ENCODE data around the gene SMARCD3. TPM values are rescaled to one million over a fixed set of nuclear protein-coding genes. Genes with fewer than 3 reads are reported as not detected.

SMARCD3 gene
- total RNA-seq, 2 experiments from 2014 or later: 11.8 to 14.8 TPM

DNA sequence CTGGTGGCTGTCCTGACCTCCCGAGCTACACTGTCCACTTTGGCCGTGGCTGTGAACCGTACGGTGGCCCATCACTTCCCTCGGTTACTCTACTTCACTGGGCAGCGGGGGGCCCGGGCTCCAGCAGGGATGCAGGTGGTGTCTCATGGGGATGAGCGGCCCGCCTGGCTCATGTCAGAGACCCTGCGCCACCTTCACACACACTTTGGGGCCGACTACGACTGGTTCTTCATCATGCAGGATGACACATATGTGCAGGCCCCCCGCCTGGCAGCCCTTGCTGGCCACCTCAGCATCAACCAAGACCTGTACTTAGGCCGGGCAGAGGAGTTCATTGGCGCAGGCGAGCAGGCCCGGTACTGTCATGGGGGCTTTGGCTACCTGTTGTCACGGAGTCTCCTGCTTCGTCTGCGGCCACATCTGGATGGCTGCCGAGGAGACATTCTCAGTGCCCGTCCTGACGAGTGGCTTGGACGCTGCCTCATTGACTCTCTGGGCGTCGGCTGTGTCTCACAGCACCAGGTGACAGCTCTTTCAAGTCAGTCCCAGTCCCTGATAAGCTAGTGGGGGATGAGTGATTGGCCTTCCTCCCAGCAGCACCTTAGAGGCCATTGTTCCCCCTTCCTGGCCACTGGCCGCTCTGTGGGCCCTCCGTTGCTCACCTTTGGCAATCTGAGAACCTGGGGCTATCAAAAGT is 13.3 kb downstream of the SMARCD3 start:
- POLR2A ChIA-PET: interaction anchor here (3.6 kb wide), 1 partner anchor 8 kb away, joined by 18 read pairs; no protein-coding TSS in a partner anchor
- H3K36me3 ChIP-seq (ENCODE audit: insufficient read depth, low read length): peaks cover 44% of the 10 kb centered on the region
- peaks cover 39% of the 10 kb centered on the region for H3K4me1 ChIP-seq (ENCODE audit: insufficient read depth, low read length)
- Mint-ChIP-seq H3K27ac (no peak overlapping the region), H3K4me1 (ENCODE audit: low read depth) (peaks cover 44% of the 10 kb centered on the region), H3K4me3 (peak overlapping the region; percentile 99), H3K9me3 (no peaks in the 10 kb centered on the region), H3K36me3 (ENCODE audit: low read depth) (peaks cover 47% of the 10 kb centered on the region), H3K27me3 (no peaks in the 10 kb centered on the region)
- no peak overlapping the region for H3K27ac ChIP-seq (ENCODE audit: low read depth in 1 of 2, low read length in 2 of 2)
- CTCF ChIA-PET: interaction anchor here (2.3 kb wide), 1 partner anchor 9 kb away, joined by 9 read pairs; no protein-coding TSS in a partner anchor
- intact Hi-C loops (cut with DNase I, micrococcal nuclease): no loop called here
- no peak overlapping the region for H3K4me3 ChIP-seq (ENCODE audit: low read length)
- DNase-seq (no peak), ATAC-seq (ENCODE audit: poor library complexity) (no peak)
- no peaks in the 10 kb centered on the region for H3K27me3 ChIP-seq (ENCODE audit: control insufficient read depth in 1 of 2, insufficient read depth in 2 of 2, low read length in 2 of 2)
- H3K9me3 ChIP-seq (ENCODE audit: control insufficient read depth in 1 of 2, insufficient read depth in 1 of 2, low read length in 2 of 2): no peaks in the 10 kb centered on the region
- TF ChIP-seq, protein P1, sequence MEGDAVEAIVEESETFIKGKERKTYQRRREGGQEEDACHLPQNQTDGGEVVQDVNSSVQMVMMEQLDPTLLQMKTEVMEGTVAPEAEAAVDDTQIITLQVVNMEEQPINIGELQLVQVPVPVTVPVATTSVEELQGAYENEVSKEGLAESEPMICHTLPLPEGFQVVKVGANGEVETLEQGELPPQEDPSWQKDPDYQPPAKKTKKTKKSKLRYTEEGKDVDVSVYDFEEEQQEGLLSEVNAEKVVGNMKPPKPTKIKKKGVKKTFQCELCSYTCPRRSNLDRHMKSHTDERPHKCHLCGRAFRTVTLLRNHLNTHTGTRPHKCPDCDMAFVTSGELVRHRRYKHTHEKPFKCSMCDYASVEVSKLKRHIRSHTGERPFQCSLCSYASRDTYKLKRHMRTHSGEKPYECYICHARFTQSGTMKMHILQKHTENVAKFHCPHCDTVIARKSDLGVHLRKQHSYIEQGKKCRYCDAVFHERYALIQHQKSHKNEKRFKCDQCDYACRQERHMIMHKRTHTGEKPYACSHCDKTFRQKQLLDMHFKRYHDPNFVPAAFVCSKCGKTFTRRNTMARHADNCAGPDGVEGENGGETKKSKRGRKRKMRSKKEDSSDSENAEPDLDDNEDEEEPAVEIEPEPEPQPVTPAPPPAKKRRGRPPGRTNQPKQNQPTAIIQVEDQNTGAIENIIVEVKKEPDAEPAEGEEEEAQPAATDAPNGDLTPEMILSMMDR (IDR thresholded peaks at IDR 0.05): no peak

DNA sequence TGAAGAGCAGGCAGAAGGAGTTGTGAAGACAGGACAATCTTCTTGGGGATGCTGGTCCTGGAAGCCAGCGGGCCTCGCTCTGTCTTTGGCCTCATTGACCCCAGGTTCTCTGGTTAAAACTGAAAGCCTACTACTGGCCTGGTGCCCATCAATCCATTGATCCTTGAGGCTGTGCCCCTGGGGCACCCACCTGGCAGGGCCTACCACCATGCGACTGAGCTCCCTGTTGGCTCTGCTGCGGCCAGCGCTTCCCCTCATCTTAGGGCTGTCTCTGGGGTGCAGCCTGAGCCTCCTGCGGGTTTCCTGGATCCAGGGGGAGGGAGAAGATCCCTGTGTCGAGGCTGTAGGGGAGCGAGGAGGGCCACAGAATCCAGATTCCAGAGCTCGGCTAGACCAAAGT is 14.7 kb downstream of the SMARCD3 start:
- peaks cover 43% of the 10 kb centered on the region for H3K36me3 Mint-ChIP-seq (ENCODE audit: low read depth)
- H3K4me3 Mint-ChIP-seq: peak overlapping the region; percentile 99
- intact Hi-C loops (cut with DNase I, micrococcal nuclease): loop anchor here (2.0 kb wide), 2 partner anchors 175 to 1609 kb away; partner anchors contain the start of gene SLC4A2 (in 1 of the 2)
- DNase-seq (no peak), ATAC-seq (ENCODE audit: poor library complexity) (no peak)
- Histone ChIP-seq H3K4me1 (ENCODE audit: insufficient read depth, low read length) (peaks cover 39% of the 10 kb centered on the region), H3K36me3 (ENCODE audit: insufficient read depth, low read length) (peaks cover 37% of the 10 kb centered on the region), H3K27ac (ENCODE audit: low read depth in 1 of 2, low read length in 2 of 2) (peak overlapping the region in 1 of 2 donors; percentile 74), H3K27me3 (ENCODE audit: control insufficient read depth in 1 of 2, insufficient read depth in 2 of 2, low read length in 2 of 2) (no peaks in the 10 kb centered on the region), H3K9me3 (ENCODE audit: control insufficient read depth in 1 of 2, insufficient read depth in 1 of 2, low read length in 2 of 2) (no peaks in the 10 kb centered on the region), H3K4me3 (ENCODE audit: low read length) (peak overlapping the region; percentile 95)
- CTCF ChIA-PET: interaction anchor here (2.0 kb wide), 1 partner anchor 10 kb away, joined by 10 read pairs; no protein-coding TSS in a partner anchor
- peaks cover 44% of the 10 kb centered on the region for H3K4me1 Mint-ChIP-seq (ENCODE audit: low read depth)
- no peaks in the 10 kb centered on the region for H3K9me3 Mint-ChIP-seq
- POLR2A ChIA-PET: interaction anchor here (0.6 to 3.6 kb wide), 3 partner anchors 9 to 251 kb away, joined by 3 to 18 read pairs (median 4); no protein-coding TSS in a partner anchor
- TF ChIP-seq, protein P1 (IDR thresholded peaks at IDR 0.05): no peak
- H3K27ac Mint-ChIP-seq: peak overlapping the region; percentile 90
- H3K27me3 Mint-ChIP-seq: no peaks in the 10 kb centered on the region

DNA sequence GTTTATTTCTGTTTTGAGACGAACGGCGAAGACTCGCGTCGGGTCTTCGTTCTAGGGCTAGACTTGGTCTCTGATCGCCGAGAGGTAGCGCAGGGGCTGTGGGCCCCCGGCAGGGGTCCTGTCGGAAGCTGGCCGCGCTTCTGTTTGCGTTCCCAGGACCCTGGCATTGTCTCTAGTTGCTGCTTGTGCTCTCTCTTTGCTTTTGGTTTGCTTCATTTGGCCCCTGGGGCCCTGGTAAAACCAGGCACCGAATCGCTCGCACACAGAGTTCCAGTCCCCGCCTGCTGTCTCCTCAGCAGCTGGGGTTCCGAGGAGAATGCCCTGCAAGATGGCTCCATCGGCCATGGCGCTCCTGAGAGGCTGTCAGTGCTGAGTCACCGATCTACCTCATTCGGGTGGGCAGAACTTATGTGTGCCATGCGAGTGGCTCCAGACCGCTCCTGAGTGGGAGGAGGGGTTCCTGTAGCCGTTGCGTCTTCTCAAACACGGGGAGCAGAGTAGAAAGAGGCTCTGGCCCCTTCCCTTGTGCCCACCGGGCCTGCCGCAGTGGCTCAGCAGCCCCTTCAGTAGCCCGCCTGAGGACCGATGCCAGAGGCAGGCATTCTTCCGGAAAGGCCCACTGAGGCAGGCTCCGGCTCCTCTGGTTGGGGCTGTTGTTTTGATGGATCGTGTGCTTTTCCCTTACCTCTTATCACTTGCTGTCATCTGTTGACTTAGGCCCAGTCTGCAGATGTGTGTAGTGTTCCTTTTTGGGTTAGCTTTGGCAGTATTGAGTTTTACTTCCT is 15.4 kb downstream of the SMARCD3 start:
- intact Hi-C loops (cut with DNase I, micrococcal nuclease): loop anchor here (2.0 kb wide), 2 partner anchors 174 to 1608 kb away; partner anchors contain the start of gene SLC4A2 (in 1 of the 2)
- Mint-ChIP-seq H3K4me1 (ENCODE audit: low read depth) (peaks cover 44% of the 10 kb centered on the region), H3K27me3 (no peaks in the 10 kb centered on the region), H3K4me3 (peak overlapping the region; percentile 99), H3K27ac (peak overlapping the region; percentile 90), H3K36me3 (ENCODE audit: low read depth) (peaks cover 43% of the 10 kb centered on the region), H3K9me3 (no peaks in the 10 kb centered on the region)
- TF ChIP-seq, protein P1 (IDR thresholded peaks at IDR 0.05): no peak
- peak overlapping the region; percentile 61 to 74 for H3K27ac ChIP-seq (ENCODE audit: low read depth in 1 of 2, low read length in 2 of 2)
- CTCF ChIA-PET: interaction anchor here (0.9 to 2.0 kb wide), 3 partner anchors 11 to 215 kb away, joined by 3 to 10 read pairs (median 4); no protein-coding TSS in a partner anchor
- H3K27me3 ChIP-seq (ENCODE audit: control insufficient read depth in 1 of 2, insufficient read depth in 2 of 2, low read length in 2 of 2): no peaks in the 10 kb centered on the region
- POLR2A ChIA-PET: interaction anchor here (1.0 to 3.6 kb wide), 6 partner anchors 9 to 200 kb away, joined by 3 to 18 read pairs (median 4); no protein-coding TSS in a partner anchor
- H3K9me3 ChIP-seq (ENCODE audit: control insufficient read depth in 1 of 2, insufficient read depth in 1 of 2, low read length in 2 of 2): no peaks in the 10 kb centered on the region
- H3K36me3 ChIP-seq (ENCODE audit: insufficient read depth, low read length): peaks cover 32% of the 10 kb centered on the region
- ATAC-seq (ENCODE audit: poor library complexity) (peak; percentile 71), DNase-seq (peak; percentile 42 to 78 (median 59))
- peak overlapping the region; percentile 95 for H3K4me3 ChIP-seq (ENCODE audit: low read length)
- H3K4me1 ChIP-seq (ENCODE audit: insufficient read depth, low read length): peaks cover 40% of the 10 kb centered on the region
